Measurements from ENCODE around the gene DLK2.

The DLK2 gene

DNA sequence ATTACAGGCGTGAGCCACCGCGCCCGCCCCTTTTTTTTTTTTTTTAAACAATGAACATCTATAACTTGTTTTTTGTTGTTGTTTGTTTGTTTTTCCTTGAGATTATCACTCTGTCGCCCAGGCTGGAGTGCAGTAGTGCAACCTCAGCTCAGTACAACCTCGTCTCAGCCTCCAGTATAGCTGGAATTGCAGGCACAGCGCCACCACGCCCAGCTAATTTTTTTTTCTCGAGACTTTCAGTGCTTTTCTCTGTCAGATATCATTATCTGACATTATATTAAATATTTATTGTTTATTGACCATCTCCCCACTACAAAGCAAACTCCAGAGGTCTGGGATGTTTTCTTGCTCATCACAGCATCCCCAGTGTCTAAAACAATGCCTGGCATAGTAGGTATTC is 2.3 kb upstream of the DLK2 start:
- no peak for TF ChIP-seq CTCF (IDR thresholded peaks at IDR 0.05; ENCODE audit: extremely low read depth, insufficient read depth, missing control alignments)
- DNase-seq (ENCODE audit: low spot score): no peak
- in situ Hi-C loops (cut with MboI; ENCODE audit: low pct_unique_long_range_greater_than_20kb, low sequenced_read_pairs, unreplicated experiment): no loop called here

DNA sequence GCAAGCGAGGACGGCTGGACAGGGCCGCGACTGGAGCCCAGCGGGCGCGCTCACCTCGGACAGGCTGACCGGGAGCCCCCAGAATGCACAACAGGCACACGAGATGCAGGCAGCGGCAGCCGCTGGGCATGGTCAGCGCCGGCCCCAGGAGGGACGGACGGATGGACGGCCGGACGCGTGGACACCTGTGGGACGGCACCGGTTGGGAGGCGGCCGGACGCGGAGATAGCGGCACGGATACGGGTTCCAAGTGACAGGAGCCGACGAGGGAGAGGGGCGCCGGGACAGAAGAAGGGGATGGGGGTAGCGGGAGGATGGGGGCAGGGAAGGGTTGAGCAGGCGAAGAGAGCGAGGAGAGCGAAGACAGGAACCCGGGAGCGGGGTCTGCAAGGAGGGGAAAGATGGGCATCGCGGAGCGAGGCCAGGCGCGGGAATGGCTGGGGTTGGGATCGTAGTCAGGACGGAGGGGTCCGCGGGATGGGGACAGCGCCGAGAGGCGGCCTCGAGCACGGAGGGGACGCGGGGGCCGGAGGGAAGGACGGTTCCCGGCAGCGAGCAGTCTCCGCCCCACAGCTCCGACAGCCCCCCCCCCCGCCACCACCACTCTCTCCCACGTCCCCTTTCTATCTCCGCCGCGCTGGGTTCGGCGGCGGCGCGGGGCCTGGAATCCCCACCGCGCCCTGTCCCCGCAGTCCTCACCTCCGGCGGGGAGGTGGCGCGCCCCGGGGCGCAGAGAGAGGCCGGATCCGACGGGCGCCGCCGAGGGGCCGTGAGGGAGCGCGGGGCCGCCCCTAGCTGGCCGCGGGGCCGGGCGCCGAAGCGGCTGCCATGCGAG is 435 bp downstream of the DLK2 start:
- in situ Hi-C loops (cut with MboI; ENCODE audit: low pct_unique_long_range_greater_than_20kb, low sequenced_read_pairs, unreplicated experiment): no loop called here
- DNase-seq (ENCODE audit: low spot score): peak; percentile 81
- no peak for TF ChIP-seq CTCF (IDR thresholded peaks at IDR 0.05; ENCODE audit: extremely low read depth, insufficient read depth, missing control alignments)

DNA sequence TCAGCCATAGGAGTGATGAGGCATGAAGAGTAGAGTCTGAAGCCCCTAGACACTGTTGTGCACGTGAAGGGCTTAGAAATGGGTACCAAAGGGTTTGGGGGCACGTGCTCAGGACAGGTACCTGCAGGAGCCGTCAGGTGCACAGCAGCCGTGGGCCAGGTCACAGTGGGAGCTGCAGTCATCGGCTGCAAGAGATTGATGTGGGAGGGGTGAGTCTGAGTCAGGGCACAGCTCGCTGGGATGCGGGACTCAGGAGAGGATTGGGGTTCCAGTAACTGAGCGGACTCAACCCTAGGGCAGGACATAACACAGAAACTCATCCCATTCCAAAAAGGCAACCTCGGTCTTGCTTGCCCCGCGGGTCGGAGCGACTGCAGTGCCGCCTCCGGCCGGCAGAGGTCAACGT is 1.1 kb downstream of the DLK2 start:
- in situ Hi-C loops (cut with MboI; ENCODE audit: low pct_unique_long_range_greater_than_20kb, low sequenced_read_pairs, unreplicated experiment): no loop called here
- peak; percentile 87 for DNase-seq (ENCODE audit: low spot score)
- peak; percentile 93 for TF ChIP-seq CTCF (IDR thresholded peaks at IDR 0.05; ENCODE audit: extremely low read depth, insufficient read depth, missing control alignments)

- TF ChIP-seq CTCF (IDR thresholded peaks at IDR 0.05; ENCODE audit: extremely low read depth, insufficient read depth, missing control alignments): no peak
- in situ Hi-C loops (cut with MboI; ENCODE audit: low pct_unique_long_range_greater_than_20kb, low sequenced_read_pairs, unreplicated experiment): no loop called here
- no peak for DNase-seq (ENCODE audit: low spot score)
Observed at GRCh38 chr6:43453831-43454230, 1.5 kb downstream of the DLK2 start.

DNA sequence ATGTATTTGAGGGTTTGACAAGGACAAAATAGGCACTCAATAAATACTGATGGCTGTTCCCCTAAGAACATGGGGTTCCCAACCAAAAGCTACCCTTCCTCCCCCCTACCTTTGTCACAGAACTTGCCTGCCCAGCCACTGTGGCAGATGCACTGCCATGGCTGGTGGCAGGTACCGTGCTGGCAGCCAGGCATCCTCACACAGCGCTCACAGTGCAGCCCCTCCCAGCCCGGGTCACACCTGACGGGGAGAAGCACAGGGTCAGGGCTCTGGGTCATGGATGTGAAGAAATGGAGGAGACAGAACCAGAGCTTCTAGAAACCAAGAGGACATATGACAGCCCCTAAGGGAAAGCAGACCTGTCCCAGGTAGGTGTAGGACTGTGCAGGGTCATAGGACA is 2.5 kb downstream of the DLK2 start:
- in situ Hi-C loops (cut with MboI; ENCODE audit: low pct_unique_long_range_greater_than_20kb, low sequenced_read_pairs, unreplicated experiment): no loop called here
- TF ChIP-seq CTCF (IDR thresholded peaks at IDR 0.05; ENCODE audit: extremely low read depth, insufficient read depth, missing control alignments): no peak
- no peak for DNase-seq (ENCODE audit: low spot score)

GRCh38 chr6:43451939-43452338 is 3.4 kb downstream of the DLK2 start:
- no peak for DNase-seq (ENCODE audit: low spot score)
- no peak for TF ChIP-seq CTCF (IDR thresholded peaks at IDR 0.05; ENCODE audit: extremely low read depth, insufficient read depth, missing control alignments)
- in situ Hi-C loops (cut with MboI; ENCODE audit: low pct_unique_long_range_greater_than_20kb, low sequenced_read_pairs, unreplicated experiment): no loop called here

Data from GM13977 (cell line).